PFSK-1 (cell line): Measurements from ENCODE around the gene PSMA2.

Experiments
- FOXP2 ChIP-seq: optimal IDR thresholded peaks from 2 replicates; pipeline ENCODE3; 2011; ENCODE audit warnings: borderline replicate concordance, control low read depth, inconsistent platforms; ENCODE audit not compliant: insufficient read depth; ENCODE audit errors: extremely low read length, extremely low read depth
- POLR2AphosphoS5 ChIP-seq: IDR thresholded peaks from 2 replicates; pipeline ENCODE4 v1.6.1; 2012; ENCODE audit warnings: low read depth, mild to moderate bottlenecking, control low read depth, low read length, moderate library complexity
- REST ChIP-seq, 2 experiments: IDR thresholded peaks; 2 replicates each; pipeline versions ENCODE4 v1.6.1 to v1.8.0; 2011 to 2012; ENCODE audit warnings: low read depth in 2 of 2, low read length in 2 of 2, control low read depth in 1 of 2, inconsistent platforms in 1 of 2, mild to moderate bottlenecking in 1 of 2, moderate library complexity in 1 of 2; ENCODE audit not compliant: insufficient read depth in 1 of 2

GRCh38 chr7:42926204-42926603 is 5.8 kb downstream of the PSMA2 start:
- no peak for TF ChIP-seq POLR2AphosphoS5
- no peak for TF ChIP-seq REST (IDR thresholded peaks at IDR 0.05; ENCODE audit: insufficient read depth in 1 of 2, low read depth in 2 of 2, low read length in 2 of 2)
- TF ChIP-seq FOXP2: no peak
